Endometrial microvascular endothelial cells (primary cell): ENCODE data around the gene HERC3. TPM values are rescaled to one million over a fixed set of nuclear protein-coding genes. Genes with fewer than 3 reads are reported as not detected.

Experiments used
- in situ Hi-C: cut with HindIII; loops from 2 replicates; pipeline ENCODE4 v1.10.0; 2017; ENCODE audit warnings: low sequenced_read_pairs, low pct_unique_long_range_greater_than_20kb; ENCODE audit errors: inconsistent ontology term
- total RNA-seq: library from RNA; depleted of rRNA; stranded (reverse); fragments of >200 nt; gene quantifications from one replicate; pipeline ENCODE4 v1.2.3, GENCODE V29; 2015; ENCODE audit errors: inconsistent ontology term

The HERC3 gene
- total RNA-seq, 1 donor from 2014 or later = 42.0 TPM

DNA sequence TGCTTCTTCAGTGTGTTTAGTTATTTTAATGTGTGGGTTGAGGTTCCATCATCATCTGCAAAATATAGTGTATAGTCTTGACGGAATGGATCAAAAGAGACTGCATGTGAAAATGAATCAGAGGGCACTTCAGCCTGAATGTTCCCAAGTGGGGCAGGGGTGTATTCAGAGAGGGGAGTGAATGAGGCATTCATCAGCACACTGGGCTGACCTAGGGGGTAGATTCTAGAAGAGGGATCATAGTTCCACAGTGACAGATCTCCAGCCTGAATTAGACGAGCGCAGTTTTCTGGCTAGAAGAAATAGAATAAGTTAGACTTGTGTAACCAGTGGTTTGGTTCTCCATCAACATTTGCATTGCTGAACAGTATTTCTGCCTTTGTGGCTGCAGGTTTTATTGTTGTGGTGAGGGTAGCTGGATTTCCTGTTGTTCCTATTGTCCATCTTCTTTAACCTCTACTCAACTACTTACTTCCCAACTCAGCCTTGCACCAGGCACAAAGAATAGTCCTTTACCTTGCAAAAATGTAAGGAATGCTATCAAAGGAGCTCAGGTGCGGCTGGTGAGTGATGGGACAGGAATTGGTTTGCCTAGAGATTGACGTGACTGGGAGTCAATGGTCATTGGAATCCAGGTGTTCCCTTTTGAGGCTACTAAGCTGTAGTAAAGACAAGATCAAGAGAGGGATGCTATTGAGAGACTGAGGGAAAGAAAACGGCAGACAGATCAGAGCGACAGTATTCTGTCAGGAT, 54.4 kb downstream of the HERC3 start:
- in situ Hi-C loops = no loop called here

DNA sequence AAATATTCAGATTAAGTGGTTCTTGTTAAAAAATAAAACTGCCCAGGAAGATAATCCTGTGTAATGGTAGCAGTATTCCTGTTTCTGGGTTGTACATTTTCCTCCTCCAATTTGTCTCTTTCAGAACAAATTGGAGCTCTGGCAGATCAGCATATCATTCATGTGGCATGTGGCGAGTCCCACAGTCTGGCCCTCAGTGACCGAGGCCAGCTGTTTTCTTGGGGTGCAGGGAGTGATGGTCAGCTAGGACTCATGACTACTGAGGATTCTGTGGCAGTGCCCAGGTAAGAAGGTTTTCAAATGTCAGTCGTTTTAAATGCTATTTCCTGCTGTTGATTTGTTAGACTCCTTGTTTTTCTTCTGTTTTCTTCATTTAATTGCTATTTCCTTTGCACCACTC, 57.4 kb downstream of the HERC3 start:
- in situ Hi-C loops = no loop called here

DNA sequence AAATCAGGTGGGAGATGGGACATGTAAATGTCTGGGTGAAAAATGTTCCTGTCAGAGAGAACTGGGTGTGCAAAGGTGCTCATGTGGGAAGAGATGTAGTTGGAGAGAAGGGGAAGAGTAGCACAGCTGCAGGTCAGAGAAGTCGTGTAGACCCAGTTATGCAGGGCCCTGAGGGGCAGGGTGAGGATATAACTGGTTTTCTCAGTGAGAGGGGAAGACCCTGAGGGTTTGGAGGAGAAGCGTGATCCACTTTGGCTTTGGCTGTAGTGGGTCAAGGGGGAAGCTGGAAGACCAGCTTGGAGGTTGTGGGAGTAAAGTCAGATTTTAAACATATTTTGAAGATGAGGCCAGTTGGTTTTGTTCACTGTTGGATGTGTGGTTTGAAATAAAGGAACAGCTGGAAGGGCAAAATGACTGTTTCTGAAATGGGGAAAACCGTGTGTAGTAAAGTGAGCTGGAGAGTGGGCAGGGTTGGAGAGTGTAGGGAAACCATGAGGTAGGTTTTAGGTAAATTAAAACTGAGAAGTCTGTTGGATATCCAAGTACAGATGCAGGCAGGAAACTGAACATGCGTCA, 61.2 kb downstream of the HERC3 start:
- in situ Hi-C loops = no loop called here

DNA sequence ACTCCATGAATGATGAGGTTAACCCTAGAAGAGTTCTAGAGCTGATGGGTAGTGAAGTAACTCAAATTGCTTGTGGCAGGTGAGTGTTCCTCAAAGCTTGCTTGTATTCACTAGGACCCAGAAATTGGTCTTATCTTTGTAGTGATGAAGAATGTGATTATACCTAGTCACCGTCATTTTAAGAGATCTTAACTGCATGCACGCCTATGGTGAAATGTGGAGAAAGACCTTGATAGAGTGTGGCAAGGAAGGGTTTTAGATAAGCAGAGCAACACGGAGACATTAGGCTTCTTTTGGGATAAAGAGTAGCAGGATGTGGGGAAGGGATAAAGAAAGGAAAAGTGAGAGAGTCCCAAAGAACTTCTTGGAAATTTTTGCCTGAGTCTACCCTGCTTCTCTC, 62.9 kb downstream of the HERC3 start:
- in situ Hi-C loops = no loop called here

DNA sequence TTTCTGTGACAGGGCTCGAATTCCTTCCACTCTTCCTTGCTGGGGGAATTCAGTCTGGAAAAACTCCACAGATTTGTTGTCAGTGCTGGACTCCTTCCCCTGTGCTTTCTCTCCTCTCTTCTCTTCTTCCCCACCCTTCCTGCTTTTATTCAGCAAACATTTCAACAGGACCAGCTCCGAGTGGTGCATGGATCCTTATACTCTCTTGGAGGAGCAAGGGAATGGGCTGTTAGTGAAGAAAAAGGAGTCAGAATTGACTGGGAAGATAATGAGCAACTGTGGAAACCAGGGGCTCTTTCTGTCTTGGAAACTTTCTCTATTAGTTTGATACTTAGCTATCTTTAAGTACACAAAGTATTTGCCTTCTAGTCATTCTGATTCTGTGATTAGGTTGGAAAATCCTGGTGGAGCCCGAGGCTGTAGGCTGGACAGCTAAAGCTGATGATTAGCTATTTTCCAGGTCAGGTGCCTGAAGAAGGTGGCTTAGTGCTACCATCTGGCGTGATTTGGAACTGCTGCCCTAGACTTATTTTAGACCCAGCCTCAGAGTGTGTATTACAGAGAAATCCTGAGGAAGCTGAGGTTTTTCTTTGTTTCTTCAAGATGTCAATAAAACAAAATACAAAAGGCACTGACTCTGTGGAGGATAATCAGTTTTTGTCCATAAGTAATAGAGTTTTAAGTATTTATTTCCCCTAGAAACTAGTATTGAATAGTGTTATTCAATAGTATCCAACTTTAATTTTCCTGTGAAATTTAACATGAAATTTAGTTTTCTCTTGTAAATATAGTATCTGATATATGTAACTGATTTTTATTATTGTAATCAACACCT, 67.0 kb downstream of the HERC3 start:
- in situ Hi-C loops = no loop called here

DNA sequence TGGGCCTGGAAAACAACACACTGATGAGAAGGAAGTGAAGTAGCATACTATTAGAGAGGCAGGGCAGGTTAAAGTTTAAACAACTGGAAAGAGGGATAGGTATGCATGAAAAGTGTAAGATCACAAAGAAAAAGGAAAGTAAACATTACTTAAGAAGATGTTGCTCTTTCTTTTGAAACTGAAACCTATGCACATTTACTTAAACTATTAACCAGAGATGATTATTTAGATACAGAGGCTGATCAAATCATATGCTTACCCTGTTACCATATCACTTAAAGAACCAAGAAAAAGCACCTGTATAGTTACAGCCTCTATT, 67.6 kb downstream of the HERC3 start:
- in situ Hi-C loops = no loop called here

DNA sequence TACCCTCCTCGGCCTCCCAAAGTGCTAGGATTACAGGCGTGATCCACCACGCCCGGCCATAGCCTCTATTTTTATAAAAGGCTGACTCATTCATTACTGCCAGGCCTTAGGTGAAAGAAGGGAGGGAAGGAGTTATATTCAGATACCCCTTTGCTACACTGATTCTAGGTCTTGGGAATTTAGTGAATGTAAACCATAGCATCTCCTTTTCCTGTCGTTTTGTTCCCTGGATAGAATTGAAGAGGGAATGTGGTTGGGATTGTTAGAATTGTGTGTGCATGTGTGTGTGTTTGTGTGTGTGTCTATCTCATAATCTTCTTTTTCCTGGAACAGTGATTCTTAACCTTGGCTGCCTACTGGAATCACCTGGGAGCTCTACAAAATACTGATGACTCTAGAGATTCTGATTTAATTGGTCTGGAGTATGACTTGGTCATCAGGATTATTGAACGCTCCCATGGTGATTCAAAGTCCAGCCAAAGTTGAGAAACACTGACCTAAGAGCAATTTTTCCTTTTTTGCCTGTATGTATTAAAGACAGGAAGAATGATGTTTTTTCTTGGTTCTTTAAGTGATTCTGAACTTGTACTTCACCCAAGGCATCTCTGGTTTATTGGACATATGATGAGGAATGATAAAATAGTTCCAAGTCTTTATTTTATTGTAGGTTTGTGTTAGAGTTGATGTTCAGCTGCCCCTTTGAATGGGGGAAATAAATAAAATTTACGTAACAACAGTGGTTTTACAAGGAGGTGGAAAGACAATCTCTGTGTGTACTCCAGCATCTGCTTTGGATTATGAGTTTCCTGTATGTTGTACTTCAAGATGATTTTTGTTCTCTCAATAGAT, 68.4 kb downstream of the HERC3 start:
- in situ Hi-C loops = no loop called here

DNA sequence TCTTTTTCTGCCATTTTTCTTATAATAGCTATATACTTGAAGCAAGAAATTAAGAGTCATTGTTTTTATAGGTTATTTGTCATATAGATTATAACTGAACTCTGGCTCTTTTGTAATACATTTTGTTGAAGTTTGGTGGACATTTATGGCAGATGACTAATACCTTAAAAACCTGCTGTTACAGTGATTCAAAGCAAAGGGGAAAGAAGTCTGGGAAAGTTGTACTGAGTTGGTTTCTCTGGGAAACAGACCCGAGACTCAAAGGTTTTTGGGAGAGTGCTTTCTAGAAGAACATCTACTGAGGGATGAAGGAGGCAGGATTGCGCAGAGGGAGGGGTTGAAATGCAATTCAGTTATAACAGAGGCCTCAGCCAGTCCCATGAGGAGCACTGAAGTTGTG, 69.5 kb downstream of the HERC3 start:
- in situ Hi-C loops = no loop called here

DNA sequence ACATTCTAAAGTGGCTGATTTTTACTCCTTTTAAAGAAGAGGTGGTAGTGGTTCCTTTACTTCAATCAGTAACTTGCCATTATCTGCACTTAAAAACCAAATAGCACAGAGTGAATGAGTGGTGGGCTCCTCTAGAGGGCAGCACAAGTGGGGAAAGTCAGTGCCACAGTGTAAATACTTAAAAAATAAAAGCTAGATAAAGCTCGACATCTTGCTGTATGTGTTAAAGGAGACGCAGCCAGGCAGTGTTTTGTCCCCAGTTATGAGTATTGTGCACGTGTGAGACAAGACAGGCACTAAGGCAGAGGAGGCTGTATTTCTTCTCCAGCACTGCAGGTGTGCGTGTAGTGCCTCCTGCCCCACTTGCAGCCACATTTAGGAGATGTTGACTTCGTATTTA, 80.7 kb downstream of the HERC3 start:
- in situ Hi-C loops = no loop called here

DNA sequence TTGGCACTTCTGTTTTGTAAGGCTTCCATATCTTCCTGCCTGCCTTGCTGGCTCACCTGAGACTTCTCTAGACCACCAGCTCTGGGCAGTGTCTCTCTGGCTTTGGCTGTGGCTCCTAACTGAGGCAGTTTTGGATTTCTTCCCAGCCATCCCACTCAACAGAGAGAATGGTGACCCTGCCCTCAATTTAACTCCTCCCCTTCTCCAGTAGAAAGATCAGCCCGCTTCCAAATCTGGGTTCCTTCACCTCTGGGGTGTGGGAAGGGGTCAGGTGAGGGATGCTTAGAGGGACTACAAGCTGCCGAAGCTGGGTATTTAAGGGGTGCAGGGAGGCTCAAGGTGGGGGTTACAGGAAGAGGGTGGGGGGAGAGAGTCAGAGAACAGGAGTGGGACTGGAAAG, 81.6 kb downstream of the HERC3 start:
- in situ Hi-C loops = no loop called here

DNA sequence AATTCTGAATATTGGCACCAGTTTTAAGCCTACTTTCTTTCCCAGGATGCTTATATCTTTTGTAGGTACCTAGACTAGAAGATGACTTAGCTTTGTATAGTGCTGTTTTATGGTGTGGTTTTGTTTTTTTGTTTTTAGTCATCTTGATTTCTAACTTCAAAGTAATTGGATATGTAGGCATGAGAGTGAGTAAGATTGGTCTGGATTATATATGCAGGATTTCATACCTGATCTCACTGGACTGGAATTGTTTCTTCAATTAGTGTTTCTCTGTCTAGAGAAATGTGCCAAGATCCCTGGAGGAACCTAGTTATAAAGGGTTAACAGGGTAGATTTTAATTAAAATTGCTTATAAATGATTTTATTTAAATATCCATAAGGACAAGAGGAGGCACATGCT, 82.3 kb downstream of the HERC3 start:
- in situ Hi-C loops = no loop called here

DNA sequence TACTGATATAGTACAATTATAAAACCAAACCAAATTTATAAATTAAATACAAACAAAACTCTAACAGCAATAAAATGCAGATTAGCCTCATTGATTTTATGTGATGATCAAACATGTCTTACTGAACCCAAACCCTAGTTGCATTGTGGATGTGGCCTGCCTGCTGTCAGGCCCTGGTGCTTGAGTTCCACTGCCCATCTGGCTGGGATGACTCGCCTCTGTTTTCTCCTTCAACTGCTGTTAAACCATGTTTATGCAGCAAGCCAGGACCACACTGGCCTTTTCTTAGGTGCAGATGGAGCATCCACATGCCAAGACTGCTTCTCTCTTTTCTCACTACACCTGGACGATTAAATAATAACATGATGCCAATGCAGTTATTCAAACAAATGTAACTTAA, 82.7 kb downstream of the HERC3 start:
- in situ Hi-C loops = no loop called here

DNA sequence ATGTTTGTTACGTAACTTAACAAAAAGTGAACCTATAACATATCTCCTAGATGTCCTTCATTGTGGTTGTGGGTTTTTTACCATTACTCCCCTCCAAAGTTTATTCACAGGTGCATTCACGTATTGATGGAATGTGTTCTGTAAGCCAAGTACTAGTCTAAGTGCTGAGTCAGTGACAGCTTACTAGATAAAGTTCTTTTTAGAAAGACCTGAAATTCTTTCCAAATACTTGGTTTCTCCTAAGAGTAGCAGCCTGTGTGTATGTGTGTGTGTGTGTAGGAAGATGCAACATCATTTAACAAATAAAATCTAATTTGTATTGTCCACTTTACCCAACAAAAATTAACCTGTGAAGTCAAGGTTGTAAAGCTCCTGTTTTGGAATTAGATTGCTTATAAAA, 83.3 kb downstream of the HERC3 start:
- in situ Hi-C loops = no loop called here

DNA sequence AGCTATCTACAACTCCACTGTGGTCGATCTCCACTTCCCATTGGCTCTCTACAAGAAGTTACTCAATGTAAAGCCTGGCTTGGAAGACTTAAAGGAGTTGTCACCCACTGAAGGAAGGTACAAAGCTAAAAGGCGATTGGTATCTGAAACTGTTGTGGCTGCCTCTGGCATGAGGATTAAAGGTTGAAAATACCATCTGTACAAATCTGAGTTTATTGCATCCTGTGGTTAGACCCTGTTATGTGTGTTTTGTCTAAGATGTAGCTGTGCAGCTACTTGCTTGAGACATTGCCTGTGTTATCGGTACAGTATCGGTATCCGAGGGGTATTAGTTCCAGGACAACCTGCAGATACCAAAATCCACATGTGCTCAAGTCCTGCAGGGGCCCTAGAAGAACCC, 88.9 kb downstream of the HERC3 start:
- in situ Hi-C loops = no loop called here

DNA sequence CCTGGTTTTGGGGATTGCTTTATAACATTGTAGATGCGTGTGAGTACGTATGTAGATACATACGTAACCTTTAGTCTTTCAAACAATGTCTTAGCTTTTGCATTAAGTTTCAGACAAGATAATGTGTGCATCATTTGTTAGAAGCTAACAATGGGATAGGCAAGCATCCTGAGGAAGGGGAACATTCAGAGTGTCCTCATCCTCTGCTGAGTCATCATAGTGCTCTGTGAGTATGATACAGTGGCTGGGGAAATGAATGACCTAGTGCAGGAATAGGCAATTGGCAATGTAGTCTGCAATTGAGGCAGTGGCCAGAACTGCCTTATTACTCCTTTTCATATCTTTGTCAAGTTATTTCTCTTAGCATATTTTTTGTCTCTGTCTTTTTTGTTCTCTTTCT, 98.1 kb downstream of the HERC3 start:
- in situ Hi-C loops = no loop called here

DNA sequence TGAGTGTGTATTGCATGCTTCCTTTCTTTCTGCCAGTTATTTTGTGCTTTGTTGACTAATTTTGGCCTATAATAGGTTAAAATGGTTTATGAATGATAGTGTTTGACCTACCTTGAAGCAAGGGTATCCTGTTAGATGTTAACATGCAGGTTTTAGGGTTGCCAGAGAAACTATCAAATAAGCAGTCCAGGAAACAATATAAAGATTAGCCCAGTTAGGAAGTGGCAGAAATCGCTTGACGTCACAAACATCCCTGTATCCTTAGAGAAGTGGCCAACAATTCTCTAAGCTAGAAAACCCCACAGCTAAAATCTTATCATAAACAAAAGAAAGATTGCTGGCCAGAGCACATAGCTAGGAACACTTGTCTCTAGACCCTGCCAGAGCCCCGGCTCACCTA, 101.5 kb downstream of the HERC3 start:
- in situ Hi-C loops = no loop called here

DNA sequence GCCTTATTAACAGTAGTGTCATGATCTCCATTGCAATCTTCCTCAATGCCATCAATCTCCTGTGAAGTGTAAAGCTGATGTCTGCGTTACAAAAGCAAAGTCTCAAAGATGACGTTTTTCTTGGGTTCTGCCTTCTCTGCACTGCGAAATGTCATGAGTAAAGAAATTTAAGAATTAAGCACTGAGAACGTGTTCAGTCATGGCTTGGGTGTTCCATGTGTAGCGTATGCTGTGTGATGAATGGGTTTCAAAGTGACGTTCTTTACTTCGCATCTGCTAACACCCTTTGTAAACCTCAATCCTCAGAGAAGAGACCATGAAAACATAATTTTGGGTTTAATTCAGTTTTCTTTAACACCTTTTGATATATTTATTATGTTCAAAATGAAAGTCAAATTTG, 104.3 kb downstream of the HERC3 start:
- in situ Hi-C loops = no loop called here

DNA sequence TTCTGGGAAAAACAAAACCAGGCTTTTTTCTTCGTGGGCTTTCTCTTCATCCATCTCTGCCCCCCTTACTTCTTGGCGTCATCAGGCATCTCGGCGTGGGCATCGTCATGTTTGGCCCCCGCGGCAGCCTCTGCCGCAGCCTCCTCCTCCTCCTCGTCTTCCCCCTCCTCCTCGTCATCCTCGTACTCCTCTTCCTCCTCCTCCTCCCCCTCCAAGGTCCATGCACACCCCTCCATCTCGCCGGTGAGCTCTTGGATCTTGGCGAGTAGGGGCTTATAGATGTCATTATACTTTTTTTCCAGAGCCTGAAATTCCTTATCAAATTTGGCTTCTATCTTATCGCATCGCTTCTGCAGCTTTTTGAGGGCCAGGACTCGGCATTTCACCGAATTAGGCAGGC, 104.9 kb downstream of the HERC3 start:
- in situ Hi-C loops = no loop called here

DNA sequence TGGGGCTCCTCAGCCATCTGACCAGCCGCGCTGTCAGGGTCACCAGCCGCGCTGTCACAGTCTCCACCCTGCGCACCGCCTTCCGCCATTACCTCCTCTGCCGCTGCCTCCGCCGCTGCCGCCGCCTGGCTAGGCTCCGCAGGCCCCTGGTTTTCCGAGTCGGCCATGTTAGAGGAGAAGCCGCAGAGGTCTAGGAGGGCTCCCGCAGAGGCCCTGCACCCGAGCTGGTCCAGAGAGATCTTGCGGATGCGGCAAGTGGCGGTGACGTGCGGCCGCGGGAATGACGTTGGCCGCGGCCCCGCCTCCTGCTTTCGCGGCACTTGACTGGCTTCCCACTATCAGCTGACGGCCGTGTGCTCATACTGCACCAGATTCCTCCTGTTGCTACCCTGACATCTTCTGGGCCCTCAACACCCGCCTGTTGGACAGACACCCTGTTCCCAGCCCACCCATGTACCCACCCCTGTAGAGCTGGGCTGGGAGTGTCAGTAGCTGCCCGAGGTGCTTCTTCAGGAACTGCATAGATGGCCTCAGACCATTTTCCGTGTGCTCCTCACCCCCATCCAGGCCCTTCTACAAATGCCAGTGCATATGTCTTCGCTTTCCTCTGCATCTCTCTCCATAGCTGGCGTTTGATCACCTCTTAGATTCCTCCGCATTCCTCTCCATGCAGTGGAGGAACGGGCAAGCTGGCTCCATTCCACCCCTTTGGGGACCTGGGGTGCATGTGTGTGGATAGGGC, 105.5 kb downstream of the HERC3 start, which contains the start of gene NAP1L5:
Gene NAP1L5 (minus strand): TSS at position 242 of the 742 bp plus-strand sequence. CDS start 75 bp downstream, at position 167.
- in situ Hi-C loops = no loop called here
